GM21528 (cell line): Measurements from ENCODE around the gene NR4A1.

Experiments used
- ATAC-seq: cut with Tn5 transposase; IDR thresholded peaks from one replicate; pipeline ENCODE4 v1.9.1; 2021; ENCODE audit warnings: mild to moderate bottlenecking, moderate library complexity; ENCODE audit not compliant: unreplicated experiment, low FRiP score

The NR4A1 gene

GRCh38 chr12:52056801-52057637 lies 5.8 kb downstream of the NR4A1 start:
- ATAC-seq = no peak

DNA sequence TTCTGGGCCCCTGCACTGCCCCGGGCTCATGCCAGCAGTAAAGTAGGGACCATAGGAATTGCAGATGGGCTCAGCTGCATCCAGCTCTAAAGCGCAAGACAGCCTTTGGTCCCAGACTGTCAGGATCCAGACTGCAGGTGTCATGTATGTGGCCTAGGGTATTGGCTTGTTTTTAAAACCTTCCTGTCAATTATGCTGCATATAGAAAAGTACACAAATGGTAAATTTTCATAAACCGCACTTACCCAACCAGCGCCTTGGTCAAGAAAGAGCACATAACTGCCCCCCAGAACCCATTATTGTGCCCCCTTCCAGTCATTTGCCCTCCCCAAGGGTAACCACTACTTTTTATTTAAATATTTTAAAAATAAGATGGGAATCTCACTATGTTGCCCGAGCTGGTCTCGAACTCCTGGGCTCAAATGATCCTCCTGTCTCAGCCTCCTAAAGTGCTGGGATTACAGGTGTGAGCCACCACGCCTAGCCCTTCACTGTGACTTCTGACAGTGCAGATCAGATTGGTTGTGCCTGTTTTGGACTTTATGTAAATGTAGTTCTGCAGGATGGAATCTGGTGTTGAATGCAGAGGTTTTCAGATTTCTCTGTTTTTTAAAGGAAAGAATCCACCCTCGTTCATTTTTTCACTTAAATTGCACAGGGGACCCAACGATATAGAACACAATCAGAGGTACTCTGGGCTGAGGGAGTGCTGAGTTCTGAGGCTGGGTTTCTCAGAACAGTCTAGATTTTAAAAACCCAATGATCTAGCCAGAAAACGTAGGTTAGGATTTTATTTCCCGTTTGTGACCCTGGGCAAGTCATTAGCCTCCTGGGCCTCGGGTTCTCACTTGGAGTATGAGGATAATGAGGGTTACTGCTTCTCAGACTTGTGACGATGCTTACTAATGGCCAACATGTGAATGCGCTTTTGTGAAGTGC lies 6.7 kb downstream of the NR4A1 start:
- ATAC-seq = no peak

DNA sequence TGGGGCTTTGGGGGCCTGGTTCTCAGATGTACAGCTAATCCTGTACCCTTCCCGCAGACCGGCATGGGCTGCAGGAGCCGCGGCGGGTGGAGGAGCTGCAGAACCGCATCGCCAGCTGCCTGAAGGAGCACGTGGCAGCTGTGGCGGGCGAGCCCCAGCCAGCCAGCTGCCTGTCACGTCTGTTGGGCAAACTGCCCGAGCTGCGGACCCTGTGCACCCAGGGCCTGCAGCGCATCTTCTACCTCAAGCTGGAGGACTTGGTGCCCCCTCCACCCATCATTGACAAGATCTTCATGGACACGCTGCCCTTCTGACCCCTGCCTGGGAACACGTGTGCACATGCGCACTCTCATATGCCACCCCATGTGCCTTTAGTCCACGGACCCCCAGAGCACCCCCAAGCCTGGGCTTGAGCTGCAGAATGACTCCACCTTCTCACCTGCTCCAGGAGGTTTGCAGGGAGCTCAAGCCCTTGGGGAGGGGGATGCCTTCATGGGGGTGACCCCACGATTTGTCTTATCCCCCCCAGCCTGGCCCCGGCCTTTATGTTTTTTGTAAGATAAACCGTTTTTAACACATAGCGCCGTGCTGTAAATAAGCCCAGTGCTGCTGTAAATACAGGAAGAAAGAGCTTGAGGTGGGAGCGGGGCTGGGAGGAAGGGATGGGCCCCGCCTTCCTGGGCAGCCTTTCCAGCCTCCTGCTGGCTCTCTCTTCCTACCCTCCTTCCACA lies 7.6 kb downstream of the NR4A1 start:
- no peak for ATAC-seq

DNA sequence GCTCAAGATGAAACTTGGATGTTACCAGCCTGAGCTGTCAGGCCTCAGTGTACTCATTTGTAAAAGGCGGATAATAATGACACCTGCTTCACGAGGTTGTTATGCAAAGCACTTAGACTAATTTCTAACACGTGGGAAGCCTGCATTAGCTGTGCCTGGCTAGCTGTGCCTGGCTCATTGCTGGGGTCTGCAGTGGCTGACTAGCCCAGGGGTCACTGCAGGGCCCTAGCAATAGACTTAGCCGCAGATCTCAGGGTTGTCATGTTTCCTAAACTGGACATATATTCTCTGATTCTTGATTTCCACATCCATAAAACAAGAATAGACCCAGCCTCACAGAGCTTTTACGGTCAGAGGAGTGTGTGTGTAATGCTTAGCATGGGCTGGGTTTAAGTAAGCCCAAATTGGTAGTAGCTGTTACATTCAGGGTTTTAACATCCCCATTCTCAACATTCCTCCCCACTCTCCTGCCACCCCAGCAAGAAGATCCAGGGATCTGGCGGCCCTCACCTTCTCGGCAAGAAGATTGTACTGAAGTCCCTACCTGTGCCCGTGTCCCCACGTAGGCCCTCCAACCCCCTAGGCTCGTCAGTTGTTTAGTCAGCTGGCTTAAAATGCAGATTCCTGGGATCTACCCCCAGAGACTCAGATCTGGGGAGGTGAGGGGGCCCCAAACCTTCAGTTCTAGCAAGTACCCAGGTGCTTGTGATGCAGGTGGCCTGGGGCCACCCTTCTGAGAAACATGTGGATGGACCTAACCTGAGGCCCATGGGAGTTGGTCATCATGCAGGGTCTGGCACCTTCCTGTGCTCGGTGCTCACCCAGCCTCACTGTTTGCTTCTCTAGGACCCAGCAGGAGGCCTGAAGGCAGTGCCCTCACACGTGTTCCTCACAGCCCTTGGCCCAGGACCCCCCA lies 8.6 kb downstream of the NR4A1 start:
- no peak for ATAC-seq

- no peak for ATAC-seq
Measured at GRCh38 chr12:52060498-52061177, 9.4 kb downstream of the NR4A1 start.

DNA sequence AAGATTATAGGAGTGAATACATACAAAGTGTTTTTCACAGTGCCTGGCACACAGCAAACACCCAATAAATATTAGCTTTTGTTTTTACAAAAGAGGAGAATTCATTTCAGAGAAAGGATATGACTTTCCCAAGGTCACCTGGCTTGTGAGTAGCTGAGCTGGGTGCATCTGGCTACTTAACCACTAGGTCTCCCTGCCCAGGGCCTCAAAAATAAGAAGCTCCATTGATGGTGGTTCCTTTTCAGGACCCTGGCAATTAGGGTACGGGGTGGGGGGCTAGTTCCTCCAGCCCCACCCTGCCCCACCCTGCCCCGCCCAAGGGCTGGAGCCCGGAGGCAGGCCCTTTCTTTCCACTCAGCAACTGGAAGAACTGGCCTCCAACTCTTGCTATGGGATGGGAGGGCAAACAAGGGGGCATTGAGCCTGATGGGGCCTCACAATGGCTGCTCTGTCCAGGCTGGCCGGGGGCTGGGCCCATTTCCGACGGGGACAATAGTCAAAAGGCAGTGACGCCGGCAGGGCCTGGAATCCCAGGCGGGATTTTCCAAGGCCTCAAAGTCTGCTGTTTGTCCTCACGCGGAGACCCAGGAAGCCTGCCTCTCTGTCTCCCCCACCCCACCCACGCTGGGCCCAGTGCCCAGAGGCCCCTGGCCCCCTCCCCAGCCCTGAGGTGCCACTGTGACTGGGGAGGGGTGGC lies 10.4 kb downstream of the NR4A1 start:
- no peak for ATAC-seq

GRCh38 chr12:52062167-52063081 lies 11.2 kb downstream of the NR4A1 start:
- no peak for ATAC-seq

DNA sequence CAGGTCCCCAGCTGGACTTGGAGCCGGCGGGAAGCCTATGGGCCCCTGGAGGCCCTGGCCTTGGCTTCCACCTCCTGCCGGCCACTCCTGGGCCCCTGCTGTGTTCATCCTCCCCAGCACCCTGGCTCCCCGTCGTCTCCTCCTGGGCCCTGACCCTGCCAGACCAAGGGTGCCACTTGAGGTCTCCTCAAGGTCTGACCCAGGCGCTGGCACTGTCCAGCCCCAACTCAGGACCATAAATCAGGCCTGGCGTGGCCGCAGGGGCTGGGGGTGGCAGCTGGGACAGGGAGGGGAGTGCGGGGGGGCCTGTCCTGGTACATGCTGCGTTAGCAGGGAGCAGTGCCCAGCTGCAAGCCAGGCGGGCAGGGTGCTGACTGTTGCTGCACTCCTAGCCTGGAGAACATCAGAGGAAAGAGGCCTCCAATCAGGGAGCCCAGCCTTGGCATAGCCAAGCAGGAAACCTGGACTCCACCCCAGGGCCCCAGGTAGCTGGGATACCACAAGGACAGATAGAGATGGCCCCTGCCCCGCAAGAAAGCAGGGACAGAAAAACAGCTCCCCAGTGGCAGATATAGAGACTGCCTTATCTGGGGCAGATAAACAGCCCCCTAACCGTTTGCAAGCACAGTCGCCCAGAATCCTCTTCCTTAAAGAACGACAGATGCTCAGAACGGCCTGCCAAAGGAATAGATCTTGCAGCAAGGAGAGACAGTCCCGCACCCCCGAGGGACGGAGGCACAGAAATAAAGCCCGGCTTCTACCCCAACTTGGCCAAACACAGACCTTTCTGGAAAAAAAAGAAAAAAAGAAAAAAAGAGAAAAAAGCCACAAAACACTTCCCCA lies 12.1 kb downstream of the NR4A1 start:
- ATAC-seq = no peak

GRCh38 chr12:52063981-52064649 lies 12.9 kb downstream of the NR4A1 start:
- no peak for ATAC-seq

GRCh38 chr12:52066346-52067080 lies 15.3 kb downstream of the NR4A1 start:
- no peak for ATAC-seq

DNA sequence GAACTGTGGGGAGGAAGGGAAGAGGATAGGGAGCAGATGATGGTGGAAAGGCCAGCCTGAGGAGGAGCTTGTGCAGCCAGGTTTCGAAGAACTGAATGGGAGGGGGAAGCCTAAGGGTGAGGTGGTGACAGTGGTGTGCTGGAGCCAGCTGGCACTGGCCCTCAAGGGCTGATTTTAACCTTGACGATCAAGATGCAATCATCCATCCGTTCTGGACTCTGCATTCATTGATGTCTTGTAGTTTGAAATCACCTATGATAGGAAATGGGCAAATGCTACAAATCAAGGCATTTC lies 15.8 kb downstream of the NR4A1 start:
- ATAC-seq = no peak

DNA sequence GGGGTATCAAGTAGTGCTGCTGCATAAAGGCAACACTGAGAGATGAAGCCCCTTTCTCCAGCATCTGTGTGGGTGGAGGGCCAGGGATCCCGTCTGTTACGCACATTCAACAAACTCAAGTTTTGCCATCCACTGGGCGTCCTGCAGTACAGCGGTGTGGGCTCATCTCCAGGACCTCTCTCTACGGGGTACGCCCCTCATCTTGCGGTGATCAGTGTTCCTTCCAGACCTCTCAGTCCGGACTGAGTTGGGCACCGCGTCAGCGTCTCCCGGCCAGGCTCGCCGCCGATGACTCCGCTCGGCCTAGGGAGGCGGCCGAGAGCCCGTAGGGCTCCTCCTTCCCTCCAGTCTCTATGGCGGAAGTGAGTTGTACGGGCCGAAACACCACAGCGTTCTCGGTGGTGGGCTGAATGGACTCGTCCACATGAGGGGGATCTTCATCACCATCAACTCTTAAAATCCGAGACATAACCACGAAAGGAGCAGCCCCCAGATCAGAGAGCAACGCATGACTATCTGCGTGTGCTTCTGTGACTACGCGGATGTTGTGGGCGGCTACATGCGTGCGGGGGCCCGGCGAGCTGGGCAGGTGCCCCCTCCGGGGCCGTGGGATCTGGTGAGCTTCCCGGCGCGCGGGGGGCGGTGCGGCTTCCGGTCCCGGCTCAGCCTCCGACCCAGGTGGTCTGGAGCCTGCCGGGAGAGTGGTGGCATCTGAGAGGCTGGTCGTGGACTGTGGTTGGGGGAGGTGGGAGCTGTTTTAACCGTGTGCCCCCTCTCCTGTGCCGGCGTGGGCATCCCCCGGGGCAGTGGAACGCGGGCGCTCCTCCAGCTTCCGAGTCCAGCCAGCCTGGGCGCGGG lies 18.3 kb downstream of the NR4A1 start, which contains the start of gene ATG101:
ATG101 (plus strand) TSS at position 652 of the 858 bp plus-strand sequence. CDS start 3,673 bp downstream, outside the sequence.
- ATAC-seq = peak; percentile 91

GRCh38 chr12:52070185-52070925 lies 19.1 kb downstream of the NR4A1 start:
- ATAC-seq = peak; percentile 20
